ENCODE measurements around the gene HACD1. TPM values are rescaled to one million over a fixed set of nuclear protein-coding genes. Genes with fewer than 3 reads are reported as not detected.

HACD1 gene
- total and polyA plus RNA-seq, 9 donors, result 4.8 to 13.6 (median 7.5) TPM

GRCh38 chr10:17544465-17544864, 72.7 kb downstream of the HACD1 start:
- no peak for DNase-seq
- TF ChIP-seq POLR2A (IDR thresholded peaks at IDR 0.05) (no peak), EP300 (IDR thresholded peaks at IDR 0.05) (no peak), CTCF (IDR thresholded peaks at IDR 0.05) (no peak)
- Histone ChIP-seq H3K9me3 (no peaks in the 10 kb centered on the region), H3K4me1 (ENCODE audit: insufficient read depth) (no peaks in the 10 kb centered on the region), H3K27ac (no peak overlapping the region), H3K27me3 (no peaks in the 10 kb centered on the region), H3K4me3 (no peak overlapping the region), H3K36me3 (no peaks in the 10 kb centered on the region)
- intact Hi-C loops (cut with DNase I), result no loop called here
- WGBS, 3 donors, result 81 to 85% (median 84%) methylated on average over 9 of the region's 9 CpGs

Small RNA genes within 50 kb of the gene (small RNA-seq; reads per million reads assigned to genes)
- not detected for gene AC069542.2

Other genes starting within 250 kb of the HACD1 start
- 1 to 10 TPM in 3 of 7 donors, under 1 TPM in 3, not detected in 1; 0.24 to 2.1 (median 0.95) TPM for gene ST8SIA6, start 162.8 kb downstream of the HACD1 start, total RNA-seq
- gene ST8SIA6, start 162.8 kb downstream of the HACD1 start, polyA plus RNA-seq, result 1 to 10 TPM in 1 of 2 donors, under 1 TPM in 1; 0.22 to 1.6 TPM
- gene STAM, start 26.8 kb upstream of the HACD1 start, total RNA-seq, result 10 to 100 TPM; 14.4 to 24.7 (median 20.3) TPM
- 10 to 100 TPM; 10.7 to 24.0 TPM for gene STAM, start 26.8 kb upstream of the HACD1 start, polyA plus RNA-seq
- under 1 TPM; 0.11 to 0.72 (median 0.32) TPM for gene TMEM236, start 134.8 kb upstream of the HACD1 start, total RNA-seq
- under 1 TPM; 0.12 to 0.57 TPM for gene TMEM236, start 134.8 kb upstream of the HACD1 start, polyA plus RNA-seq
- gene MRC1, start 192.0 kb upstream of the HACD1 start, total RNA-seq, result 10 to 100 TPM in 5 of 7 donors, 1 to 10 TPM in 2; 6.6 to 39.9 (median 13.3) TPM
- 10 to 100 TPM in 1 of 2 donors, 1 to 10 TPM in 1; 7.9 to 26.6 TPM for gene MRC1, start 192.0 kb upstream of the HACD1 start, polyA plus RNA-seq